Right ventricle myocardium superior (tissue), 1 donor: ENCODE measurements around the gene ART4. TPM values are rescaled to one million over a fixed set of nuclear protein-coding genes. Genes with fewer than 3 reads are reported as not detected.

Source experiments
- ATAC-seq: fragments of 200-7000 bp; cut with Tn5 transposase; one replicate; pipeline ENCODE4 v1.9.1; 2020; ENCODE audit warnings: mild to moderate bottlenecking; ENCODE audit not compliant: poor library complexity
- DNase-seq: peaks from one replicate; pipeline ENCODE4 v3.0.0-alpha.2; 2020
- intact Hi-C: fragments of 100-400 bp; cut with DNase I; formaldehyde crosslinking; loops from one replicate; pipeline ENCODE4 v1.11.2; 2022
- total RNA-seq: library from RNA; stranded (reverse); fragmentation: NEBNext Ultra II Directional; extraction: Animal tissue kit (Norgen Biotek cat#: 25700); gene quantifications from one replicate; pipeline ENCODE4 v1.2.1, GENCODE V29; 2021
- donor health status: DM: no; HTN: yes; CAD: no; lungs with severe emphysema.

ART4 gene
- total RNA-seq, 1 donor from 2014 or later, result 2.8 TPM

DNA sequence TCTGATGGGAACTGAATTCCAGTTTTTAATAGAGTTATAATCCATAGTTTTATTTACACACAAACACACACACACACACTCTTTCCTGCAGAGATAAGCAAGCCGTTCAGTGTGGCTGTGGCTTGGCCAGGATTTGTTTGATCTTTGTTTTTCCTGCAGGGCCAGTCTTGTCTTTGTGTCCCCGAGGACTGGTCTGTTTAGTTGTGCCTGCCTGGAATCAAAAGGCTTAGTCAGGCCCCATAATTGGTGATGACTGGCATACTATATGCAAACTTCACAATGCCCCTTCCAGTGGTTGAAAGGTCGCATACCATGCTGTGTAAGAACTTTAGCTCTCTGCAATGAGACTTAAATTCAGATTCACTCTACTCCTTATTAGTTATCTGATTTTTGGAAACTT is 66.1 kb downstream of the ART4 start:
- no peak for DNase-seq
- ATAC-seq, result no peak
- intact Hi-C loops, result loop anchor here (10.0 kb wide), 1 partner anchor 58 kb away; no protein-coding TSS in a partner anchor

DNA sequence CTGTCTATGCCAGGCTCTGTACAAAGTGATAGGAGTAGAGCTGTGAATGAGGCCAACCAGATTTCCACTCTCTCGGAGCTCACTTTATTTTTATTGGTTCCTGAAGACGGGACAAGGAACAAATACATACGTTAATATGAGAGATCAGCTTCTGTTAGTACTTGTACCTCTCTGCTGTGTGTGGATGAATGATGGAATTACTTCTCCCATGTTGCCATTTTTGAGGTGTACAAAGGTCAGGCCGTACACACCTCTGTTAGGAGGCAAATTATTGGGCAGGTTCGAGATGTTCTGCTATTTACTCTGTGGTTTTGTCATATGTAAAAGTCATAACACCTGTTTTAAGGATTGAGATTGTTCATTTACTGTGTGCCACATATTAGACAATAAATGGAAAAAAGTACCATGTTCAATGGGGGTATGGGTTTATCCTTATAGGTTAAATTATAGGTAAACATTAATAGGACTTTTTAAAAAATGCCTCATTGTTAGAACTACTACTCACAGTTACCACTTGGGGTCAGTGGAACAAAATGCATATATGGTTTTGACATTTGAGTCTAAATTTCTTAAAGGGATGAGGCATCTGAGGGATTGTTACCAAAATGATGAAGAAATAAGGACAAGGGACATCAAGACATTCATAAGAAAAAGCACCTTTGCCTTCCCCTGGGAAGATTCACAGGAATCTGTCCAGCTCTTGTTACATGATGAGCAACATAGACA is 66.9 kb downstream of the ART4 start:
- DNase-seq (no peak), ATAC-seq (no peak)
- intact Hi-C loops, result loop anchor here (10.0 kb wide), 1 partner anchor 58 kb away; no protein-coding TSS in a partner anchor

DNA sequence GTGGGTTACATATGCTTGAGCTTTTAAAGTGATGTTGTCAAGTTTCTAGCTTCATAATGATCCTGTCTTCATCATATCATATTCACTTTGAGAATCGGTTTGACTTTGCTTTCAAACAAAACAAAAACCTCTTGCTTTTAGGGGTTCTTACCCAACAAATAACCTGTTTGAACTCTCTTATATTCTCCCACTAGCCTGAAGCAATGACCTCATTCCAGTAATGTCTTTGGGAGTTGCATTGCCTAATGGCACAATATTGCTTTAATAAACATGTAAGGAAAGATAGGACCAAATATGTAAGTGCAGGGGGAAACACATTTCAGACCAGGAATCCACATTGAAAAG is 67.7 kb downstream of the ART4 start:
- intact Hi-C loops, result loop anchor here (10.0 kb wide), 1 partner anchor 59 kb away; no protein-coding TSS in a partner anchor
- no peak for DNase-seq
- no peak for ATAC-seq

Other genes with a start within 250 kb of the ART4 start
- gene GUCY2C, start 146.9 kb downstream of the ART4 start, total RNA-seq, result not detected
- 45.7 TPM for gene WBP11, start 40.0 kb downstream of the ART4 start, total RNA-seq
- gene C12orf60, start 39.9 kb downstream of the ART4 start, total RNA-seq, result 1.6 TPM
- gene SMCO3, start 29.3 kb downstream of the ART4 start, total RNA-seq, result not detected
- gene MGP, start 42.3 kb upstream of the ART4 start, total RNA-seq, result 231 TPM
- gene ERP27, start 95.0 kb upstream of the ART4 start, total RNA-seq, result 0.24 TPM
- gene ARHGDIB, start 118.1 kb upstream of the ART4 start, total RNA-seq, result 49.9 TPM
- gene PDE6H, start 129.5 kb upstream of the ART4 start, total RNA-seq, result not detected